HCT116 (cell line): Measurements from ENCODE around the gene IP6K3.

Experiments
- ATF3 ChIP-seq: IDR thresholded peaks from 2 replicates; pipeline ENCODE4 v1.6.1; 2012
- CEBPB ChIP-seq: IDR thresholded peaks from 2 replicates; pipeline ENCODE4 v1.6.1; 2012; ENCODE audit warnings: low read depth
- CTCF ChIP-seq, 3 experiments: fragments of 200-600 bp in 1 of 3; sonication (generic) in 1 of 3; IDR thresholded peaks in 2 of 3; conservative IDR thresholded peaks in 1 of 3; 2 replicates each; pipeline ENCODE4 v1.5.1; 2012 to 2017; ENCODE audit warnings: low read depth in 2 of 3, low read length in 2 of 3, antibody characterized with exemption in 1 of 3, borderline replicate concordance in 1 of 3, control low read depth in 1 of 3, mild to moderate bottlenecking in 1 of 3, mixed read lengths in 1 of 3, mixed run types in 1 of 3, moderate library complexity in 1 of 3; ENCODE audit not compliant: insufficient read depth in 1 of 3
- EGR1 ChIP-seq: IDR thresholded peaks from 2 replicates; pipeline ENCODE4 v1.6.1; 2012; ENCODE audit warnings: low read depth
- EZH2 ChIP-seq: fragments of 200-600 bp; sonication (generic); IDR thresholded peaks from 2 replicates; pipeline ENCODE4 v1.6.1; 2017; ENCODE audit warnings: antibody characterized with exemption, mixed run types
- EZH2phosphoT487 ChIP-seq: fragments of 200-600 bp; IDR thresholded peaks from 2 replicates; pipeline ENCODE4 v1.6.1; 2018; ENCODE audit warnings: antibody characterized with exemption, borderline replicate concordance
- JUND ChIP-seq: IDR thresholded peaks from 2 replicates; pipeline ENCODE4 v1.6.1; 2012
- POLR2A ChIP-seq: IDR thresholded peaks from 2 replicates; pipeline ENCODE4 v1.7.0; 2011; ENCODE audit warnings: borderline replicate concordance; ENCODE audit not compliant: insufficient read depth, insufficient read length; ENCODE audit errors: extremely low read depth
- POLR2AphosphoS5 ChIP-seq: IDR thresholded peaks from 2 replicates; pipeline ENCODE4 v1.6.1; 2011; ENCODE audit warnings: mild to moderate bottlenecking, low read depth, low read length, moderate library complexity
- RAD21 ChIP-seq: IDR thresholded peaks from 2 replicates; pipeline ENCODE4 v1.6.1; 2012; ENCODE audit warnings: low read depth, mild to moderate bottlenecking
- SP1 ChIP-seq: IDR thresholded peaks from 2 replicates; pipeline ENCODE4 v1.6.1; 2012; ENCODE audit warnings: low read depth
- ZFX ChIP-seq: fragments of 450-650 bp; IDR thresholded peaks from 2 replicates; pipeline ENCODE4 v1.6.1; 2017
- ZNF274 ChIP-seq: fragments of 200-500 bp; sonication (Bioruptor generic); IDR thresholded peaks from 2 replicates; pipeline ENCODE4 v1.6.1; 2014; ENCODE audit warnings: mild to moderate bottlenecking, low read depth, low read length, inconsistent platforms
- TF ChIP-seq, protein P1 (sequence below): IDR thresholded peaks from 2 replicates; pipeline ENCODE4 v1.6.1; 2012

GRCh38 chr6:33761922-33762629 is 15.4 kb upstream of the IP6K3 start:
- TF ChIP-seq RAD21 = peak; percentile 89
- no peak for TF ChIP-seq CEBPB
- TF ChIP-seq EZH2phosphoT487 = no peak
- peak; percentile 58 to 88 (median 70) for TF ChIP-seq CTCF (IDR thresholded peaks at IDR 0.05 in 2 of 3, conservative IDR thresholded peaks at IDR 0.05 in 1 of 3; ENCODE audit: borderline replicate concordance in 1 of 3, insufficient read depth in 1 of 3, low read depth in 2 of 3, low read length in 2 of 3)
- no peak for TF ChIP-seq POLR2AphosphoS5
- TF ChIP-seq EZH2 = no peak
- no peak for TF ChIP-seq EGR1
- no peak for TF ChIP-seq SP1
- no peak for TF ChIP-seq POLR2A
- TF ChIP-seq, protein P1, sequence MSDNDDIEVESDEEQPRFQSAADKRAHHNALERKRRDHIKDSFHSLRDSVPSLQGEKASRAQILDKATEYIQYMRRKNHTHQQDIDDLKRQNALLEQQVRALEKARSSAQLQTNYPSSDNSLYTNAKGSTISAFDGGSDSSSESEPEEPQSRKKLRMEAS = no peak
- no peak for TF ChIP-seq ATF3
- no peak for TF ChIP-seq JUND
- no peak for TF ChIP-seq ZFX
- TF ChIP-seq ZNF274 = no peak
